ENCODE measurements around the gene DNTT.

GRCh38 chr10:96319754-96320474 lies 15.7 kb downstream of the DNTT start:
- TF ChIP-seq MAZ (IDR thresholded peaks at IDR 0.05; ENCODE audit: borderline replicate concordance, low read depth, low read length) (no peak), CTCF (IDR thresholded peaks at IDR 0.05) (no peak), POLR2A (IDR thresholded peaks at IDR 0.05; ENCODE audit: low read length) (no peak), EP300 (IDR thresholded peaks at IDR 0.05) (no peak)

All from A549 (cell line).